Prostate gland (tissue), 2 donors: ENCODE data around the gene ACYP2. TPM values are rescaled to one million over a fixed set of nuclear protein-coding genes. Genes with fewer than 3 reads are reported as not detected.
"Not testable (repeated sequence)": the region's sequence is repeated elsewhere in the genome, so short reads cannot be mapped to it uniquely, and the experiment has no call there.

Experiments
- DNase-seq: peaks from one replicate; pipeline ENCODE4 v3.0.0-alpha.2; 2019; ENCODE audit warnings: low spot score
- H3K27ac ChIP-seq, 2 donors: fragments of 200-600 bp; sonication (generic); 2 replicates each; pipeline ENCODE4 v1.5.1; 2017 to 2019
- H3K27me3 ChIP-seq: fragments of 200-600 bp; sonication (generic); replicated peaks from 2 replicates; pipeline ENCODE4 v1.5.1; 2019; ENCODE audit not compliant: insufficient read depth
- H3K36me3 ChIP-seq, 2 donors: fragments of 200-600 bp; sonication (generic); 1 replicate in 1 of 2; 2 replicates in 1 of 2; pipeline versions ENCODE4 v1.5.1 to v1.8.1; 2017 to 2019
- H3K4me1 ChIP-seq: fragments of 200-600 bp; sonication (generic); replicated peaks from 2 replicates; pipeline ENCODE4 v1.5.1; 2019
- H3K4me3 ChIP-seq, 2 donors: fragments of 200-600 bp; sonication (generic); 2 replicates each; pipeline ENCODE4 v1.5.1; 2017 to 2019
- H3K9me3 ChIP-seq: fragments of 200-600 bp; sonication (generic); 2 replicates; pipeline ENCODE4 v1.5.1; 2017
- CTCF ChIP-seq, 4 experiments: fragments of 200-600 bp in 2 of 4; fragments of 450-650 bp in 2 of 4; sonication (generic) in 2 of 4; IDR thresholded peaks; 1 replicate in 3 of 4; 2 replicates in 1 of 4; pipeline ENCODE4 v1.5.1; 2016 to 2019; ENCODE audit warnings: antibody characterized with exemption in 4 of 4, mild to moderate bottlenecking in 2 of 4, moderate library complexity in 2 of 4
- POLR2A ChIP-seq: fragments of 450-650 bp; IDR thresholded peaks from one replicate; pipeline ENCODE4 v1.6.1; 2016; ENCODE audit warnings: antibody characterized with exemption, mild to moderate bottlenecking
- POLR2AphosphoS5 ChIP-seq: sonication (generic); formaldehyde crosslinking; IDR thresholded peaks from one replicate; pipeline ENCODE4 v1.6.1; 2017; ENCODE audit warnings: antibody characterized with exemption
- WGBS: methylation state at CpG from one replicate; pipeline ENCODE4 v1.1.5; 2018; 5-methylcytosine and 5-hydroxymethylcytosine counted together
- intact Hi-C: fragments of 100-400 bp; cut with DNase I; formaldehyde crosslinking; loops from one replicate; pipeline ENCODE4 v1.14.2; 2022
- total RNA-seq, 2 donors: library from RNA; depleted of rRNA; stranded (reverse); fragments of >200 nt; gene quantifications; one replicate each; pipeline ENCODE4 v1.1.0, GENCODE V29; 2016

Gene ACYP2
- total RNA-seq, 2 donors from 2014 or later = 30.6 to 39.7 TPM

GRCh38 chr2:54290356-54291025, 175.1 kb downstream of the ACYP2 start:
- DNase-seq = no peak
- 46% methylated on average over 9 of the region's 9 CpGs for WGBS

GRCh38 chr2:54294665-54295064, 179.2 kb downstream of the ACYP2 start:
- 98% methylated on average over 2 of the region's 2 CpGs for WGBS
- intact Hi-C loops, H3K27ac ChIP-seq: not testable (repeated sequence)

More at GRCh38 chr2:54290356-54291025, 175.1 kb downstream of the ACYP2 start:
- Histone ChIP-seq H3K27ac (no peak overlapping the region), H3K9me3 (no peaks in the 10 kb centered on the region), H3K27me3 (no peaks in the 10 kb centered on the region), H3K4me3 (no peak overlapping the region), H3K36me3 (no peaks in the 10 kb centered on the region), H3K4me1 (no peaks in the 10 kb centered on the region)
- TF ChIP-seq CTCF (IDR thresholded peaks at IDR 0.05) (no peak), POLR2A (no peak), POLR2AphosphoS5 (no peak)
- intact Hi-C loops = no loop called here

GRCh38 chr2:54295911-54296310, 180.5 kb downstream of the ACYP2 start:
- DNase-seq = no peak
- H3K36me3 ChIP-seq = no peaks in the 10 kb centered on the region
- no peak overlapping the region for H3K4me3 ChIP-seq

More at GRCh38 chr2:54294665-54295064, 179.2 kb downstream of the ACYP2 start:
- not testable (repeated sequence) for H3K27me3 ChIP-seq, H3K4me3 ChIP-seq, DNase-seq, H3K9me3 ChIP-seq, H3K4me1 ChIP-seq, H3K36me3 ChIP-seq

GRCh38 chr2:54298514-54298913, 183.1 kb downstream of the ACYP2 start:
- no peaks in the 10 kb centered on the region for H3K36me3 ChIP-seq
- WGBS = 96% methylated on average over 5 of the region's 5 CpGs
- H3K27ac ChIP-seq = no peak overlapping the region
- intact Hi-C loops = no loop called here
- H3K4me3 ChIP-seq = no peak overlapping the region
- no peaks in the 10 kb centered on the region for H3K9me3 ChIP-seq
- no peaks in the 10 kb centered on the region for H3K4me1 ChIP-seq
- no peak for DNase-seq
- H3K27me3 ChIP-seq = no peaks in the 10 kb centered on the region
- TF ChIP-seq CTCF (IDR thresholded peaks at IDR 0.05) = no peak
- TF ChIP-seq POLR2AphosphoS5 = no peak
- TF ChIP-seq POLR2A = no peak

More at GRCh38 chr2:54295911-54296310, 180.5 kb downstream of the ACYP2 start:
- Histone ChIP-seq H3K27ac (no peak overlapping the region), H3K4me1 (no peaks in the 10 kb centered on the region), H3K27me3 (no peaks in the 10 kb centered on the region), H3K9me3 (no peaks in the 10 kb centered on the region)
- intact Hi-C loops = no loop called here
- 78% methylated on average over 5 of the region's 5 CpGs for WGBS
- TF ChIP-seq POLR2AphosphoS5 (no peak), CTCF (IDR thresholded peaks at IDR 0.05) (no peak), POLR2A (no peak)

GRCh38 chr2:54303631-54304030, 188.2 kb downstream of the ACYP2 start:
- intact Hi-C loops = no loop called here
- Histone ChIP-seq H3K27ac (no peak overlapping the region), H3K27me3 (no peaks in the 10 kb centered on the region), H3K36me3 (no peaks in the 10 kb centered on the region), H3K9me3 (no peaks in the 10 kb centered on the region), H3K4me1 (no peaks in the 10 kb centered on the region), H3K4me3 (no peak overlapping the region)
- no peak for DNase-seq
- TF ChIP-seq POLR2AphosphoS5 = no peak
- no peak for TF ChIP-seq POLR2A
- no peak for TF ChIP-seq CTCF (IDR thresholded peaks at IDR 0.05)
